Measurements from ENCODE around the gene PAPPA2.

GRCh38 chr1:176885341-176885740, 422.4 kb downstream of the PAPPA2 start:
- no peak for TF ChIP-seq CTCF (IDR thresholded peaks at IDR 0.05)
- no peak for TF ChIP-seq POLR2A (IDR thresholded peaks at IDR 0.05)
- TF ChIP-seq POLR2AphosphoS5 (IDR thresholded peaks at IDR 0.05), result no peak

All from stomach (tissue), 4 donors.